Right ventricle myocardium inferior (tissue), 1 donor: Measurements from ENCODE around the gene CFAP57. TPM values are rescaled to one million over a fixed set of nuclear protein-coding genes. Genes with fewer than 3 reads are reported as not detected.
A peak's percentile ranks its signal among the peaks of the same experiment; 100 is the strongest.

ENCODE experiments used
- ATAC-seq: fragments of 200-7000 bp; cut with Tn5 transposase; one replicate; pipeline ENCODE4 v1.9.1; 2020; ENCODE audit warnings: mild to moderate bottlenecking, moderate library complexity
- DNase-seq: peaks from one replicate; pipeline ENCODE4 v3.0.0; 2021; ENCODE audit errors: missing footprints
- intact Hi-C: fragments of 100-400 bp; cut with DNase I; formaldehyde crosslinking; loops from one replicate; pipeline ENCODE4 v1.11.0; 2022
- total RNA-seq: library from RNA; stranded (reverse); fragmentation: NEBNext Ultra II Directional; extraction: Animal tissue kit (Norgen Biotek cat#: 25700); gene quantifications from one replicate; pipeline ENCODE4 v1.2.1, GENCODE V29; 2021
- donor health status: DM: no; HTN: yes; CAD: no; lungs with severe emphysema.

CFAP57 gene
- total RNA-seq, 1 donor from 2014 or later = not detected

DNA sequence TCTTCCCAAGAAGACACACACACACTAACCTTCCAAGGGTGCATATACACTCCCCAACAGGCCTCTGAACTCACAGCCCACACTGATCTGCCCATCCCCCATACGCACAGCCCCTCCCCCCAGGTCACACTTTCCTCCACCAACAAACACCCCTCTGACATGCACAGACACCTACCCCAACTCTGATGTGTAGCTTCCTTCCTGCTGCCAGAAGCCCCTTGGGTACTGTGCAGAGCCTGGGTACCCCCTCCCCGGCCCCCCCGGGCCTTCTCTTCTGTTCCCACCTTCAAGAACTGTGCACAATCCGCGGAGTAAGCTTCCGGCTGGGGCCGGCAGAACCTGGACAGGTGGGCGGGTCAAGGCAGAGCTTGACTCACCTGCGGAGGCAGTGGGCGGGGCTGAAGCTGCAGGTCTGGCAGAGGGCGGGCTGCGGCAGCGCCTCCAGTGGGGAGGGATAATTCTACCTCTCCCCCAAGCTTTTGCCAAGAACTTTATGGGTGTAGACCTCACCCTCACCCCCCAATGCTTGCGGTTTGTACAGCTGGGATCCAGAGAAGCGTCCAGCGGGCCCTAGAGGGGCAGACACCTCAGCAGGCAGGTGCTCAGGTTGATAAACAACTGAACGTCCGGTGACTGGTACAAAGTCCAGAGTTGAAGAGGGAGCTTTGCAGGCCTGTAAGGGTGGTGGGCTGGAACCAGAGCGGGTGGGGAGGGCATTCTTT, 113.3 kb downstream of the CFAP57 start, which contains the start of gene C1orf210:
C1orf210 (minus strand) TSS at position 313 of the 722 bp plus-strand sequence. CDS start 2,311 bp downstream, outside the sequence.
- intact Hi-C loops = no loop called here
- ATAC-seq (no peak), DNase-seq (no peak)

DNA sequence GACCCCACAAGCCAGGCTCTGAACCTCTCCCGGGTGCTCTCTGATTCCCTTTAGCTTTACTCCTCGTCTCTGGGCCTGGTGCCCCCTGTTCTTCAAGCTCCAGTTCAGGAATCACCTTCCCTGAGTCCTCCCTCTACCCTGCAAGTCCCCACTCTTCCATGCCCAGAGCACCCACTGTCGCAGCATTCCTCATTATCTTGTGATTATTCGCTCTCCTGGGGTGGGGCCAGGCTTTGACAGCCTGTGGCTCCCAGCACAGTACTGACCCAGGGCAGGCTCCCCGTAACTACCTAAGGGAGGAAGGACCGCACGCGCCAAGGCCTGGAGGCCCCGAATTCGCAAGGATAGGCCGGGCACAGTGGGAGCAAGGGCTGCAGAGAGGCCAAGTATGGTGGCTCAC, 114.0 kb downstream of the CFAP57 start:
- no peak for DNase-seq
- intact Hi-C loops = no loop called here
- no peak for ATAC-seq

DNA sequence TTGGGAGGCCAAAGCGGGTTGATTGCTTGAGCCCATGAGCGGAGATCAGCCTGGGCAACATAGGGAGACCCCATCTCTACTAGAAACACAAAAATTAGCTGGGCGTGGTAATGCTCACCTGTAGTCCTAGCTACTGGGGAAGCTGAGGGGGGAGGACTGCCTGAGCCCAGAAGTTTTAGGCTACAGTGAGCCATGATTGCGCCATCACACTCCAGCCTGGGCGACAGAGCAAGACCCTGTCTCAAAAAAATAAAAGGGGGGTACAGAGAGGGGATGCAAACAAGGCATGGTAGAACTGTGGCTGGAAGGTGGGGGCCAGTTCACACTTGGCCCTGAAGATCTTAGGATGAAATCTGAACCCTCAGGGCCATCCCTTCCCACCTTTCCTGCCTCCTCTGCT, 114.4 kb downstream of the CFAP57 start:
- intact Hi-C loops = no loop called here
- no peak for DNase-seq
- no peak for ATAC-seq

DNA sequence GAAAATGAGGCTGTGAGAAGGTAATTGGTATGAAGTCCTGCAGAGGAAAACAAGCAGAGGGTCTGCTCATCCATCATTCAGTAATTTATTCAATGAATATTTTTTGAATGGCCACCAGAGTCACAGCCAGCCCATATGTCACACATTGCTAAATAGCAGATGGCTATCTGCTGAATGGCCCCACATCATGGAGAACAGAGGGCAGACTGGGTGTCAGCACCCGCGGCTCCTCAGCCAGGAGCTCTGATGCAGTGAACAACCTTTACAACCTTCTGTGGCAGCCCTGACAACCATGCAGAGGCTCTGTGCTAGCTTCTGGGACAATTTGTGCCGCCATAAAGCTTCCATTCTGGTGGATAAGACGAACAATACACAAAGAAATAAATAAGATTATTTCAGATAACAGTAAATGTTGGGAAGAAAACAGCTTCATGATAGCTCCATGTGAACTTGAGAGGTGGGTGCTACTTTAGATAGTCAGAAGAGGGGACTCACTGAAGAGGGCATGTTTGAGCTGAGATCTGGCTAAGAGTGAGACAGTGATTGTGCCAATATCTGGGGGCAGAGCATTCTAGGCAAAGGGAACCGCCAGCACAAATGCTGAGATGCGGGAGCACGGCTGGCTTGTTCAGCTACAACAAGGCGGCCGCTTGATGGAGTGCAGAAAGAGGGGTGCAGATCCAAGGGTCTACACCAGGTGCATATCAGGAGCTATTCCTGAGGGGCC, 116.1 kb downstream of the CFAP57 start:
- DNase-seq = no peak
- intact Hi-C loops = no loop called here
- ATAC-seq = no peak

DNA sequence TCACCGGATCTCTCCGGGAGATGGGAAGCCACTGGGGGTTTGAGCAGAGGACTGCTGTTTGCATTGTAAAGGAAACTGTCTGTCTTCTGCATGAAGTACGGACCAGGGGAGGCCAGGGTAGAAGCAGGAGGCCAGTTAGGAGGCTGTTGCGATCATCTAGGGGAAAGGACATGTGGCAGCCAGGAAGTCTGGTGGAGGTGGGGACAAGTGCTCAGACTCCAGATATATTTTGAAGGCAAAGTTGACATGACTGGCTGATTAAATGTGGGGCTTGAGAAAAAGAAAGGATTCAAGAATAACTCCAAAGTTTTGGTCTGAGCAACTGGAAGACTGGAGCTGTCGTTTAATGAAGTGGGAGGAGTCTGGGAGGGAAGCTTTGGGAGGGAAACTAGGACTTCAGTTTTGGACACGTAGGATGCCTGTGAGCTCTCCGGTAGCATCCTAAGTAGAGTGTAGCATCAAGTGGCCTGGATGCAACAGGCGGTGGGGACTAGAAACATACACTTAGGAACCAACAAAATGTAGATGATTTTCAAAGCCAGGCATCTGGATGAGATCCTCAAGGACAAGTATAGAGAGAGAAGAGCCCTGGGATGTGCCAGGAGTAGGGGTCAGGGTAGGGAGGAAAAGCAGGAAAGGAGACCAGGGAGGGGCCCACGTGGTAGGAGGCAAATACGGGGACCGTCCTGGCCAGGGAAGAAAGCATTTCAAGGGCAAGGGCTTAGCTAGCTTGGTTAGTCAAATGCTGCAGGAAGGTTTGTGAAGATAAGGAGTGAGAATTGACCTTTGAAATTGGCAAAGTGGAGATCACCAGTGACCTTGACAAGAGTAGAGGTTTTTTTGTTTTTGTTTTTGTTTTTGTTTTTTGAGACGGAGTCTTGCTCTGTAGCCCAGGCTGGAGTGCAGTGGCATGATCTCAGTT, 116.9 kb downstream of the CFAP57 start:
- intact Hi-C loops = no loop called here
- DNase-seq = no peak
- no peak for ATAC-seq

DNA sequence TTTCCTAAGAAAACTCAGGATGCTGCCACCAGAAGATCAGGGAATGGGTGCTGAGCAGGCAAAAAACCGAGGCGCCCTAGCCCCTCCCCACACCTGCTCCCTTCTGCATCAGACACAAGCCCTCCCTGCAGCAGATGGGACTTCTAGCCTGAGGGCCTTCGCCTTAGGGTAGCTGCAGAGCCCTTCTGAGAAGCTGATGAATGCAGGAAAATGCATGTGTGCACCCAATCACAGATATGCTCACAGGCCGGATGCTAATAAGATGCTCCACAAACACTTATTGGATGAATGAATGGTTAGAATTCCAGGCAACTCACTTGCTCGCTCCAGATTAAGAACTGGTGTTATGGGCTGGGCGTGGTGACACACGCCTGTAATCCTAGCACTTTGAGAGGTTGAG, 120.1 kb downstream of the CFAP57 start:
- DNase-seq (no peak), ATAC-seq (no peak)
- intact Hi-C loops = no loop called here

DNA sequence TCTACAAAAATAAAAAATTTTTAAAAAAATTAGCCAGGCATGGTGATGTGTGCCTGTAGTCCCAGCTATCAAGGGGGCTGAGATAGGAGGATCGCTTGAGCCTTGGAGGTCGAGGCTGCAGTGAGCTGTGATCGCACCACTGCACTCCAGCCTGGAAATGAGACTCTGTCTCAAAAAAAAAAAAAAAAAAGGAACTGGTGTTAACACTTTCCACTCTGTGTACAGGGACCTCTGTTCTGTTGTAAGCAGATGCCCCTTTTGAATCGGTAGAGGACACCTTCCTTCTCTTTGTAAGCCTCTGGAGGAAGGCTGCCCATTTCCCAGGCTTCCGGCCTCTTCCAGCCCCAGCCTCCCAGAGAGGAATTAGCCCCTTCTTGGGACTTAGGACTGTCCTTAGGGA, 120.5 kb downstream of the CFAP57 start:
- intact Hi-C loops = no loop called here
- no peak for ATAC-seq
- DNase-seq = no peak

DNA sequence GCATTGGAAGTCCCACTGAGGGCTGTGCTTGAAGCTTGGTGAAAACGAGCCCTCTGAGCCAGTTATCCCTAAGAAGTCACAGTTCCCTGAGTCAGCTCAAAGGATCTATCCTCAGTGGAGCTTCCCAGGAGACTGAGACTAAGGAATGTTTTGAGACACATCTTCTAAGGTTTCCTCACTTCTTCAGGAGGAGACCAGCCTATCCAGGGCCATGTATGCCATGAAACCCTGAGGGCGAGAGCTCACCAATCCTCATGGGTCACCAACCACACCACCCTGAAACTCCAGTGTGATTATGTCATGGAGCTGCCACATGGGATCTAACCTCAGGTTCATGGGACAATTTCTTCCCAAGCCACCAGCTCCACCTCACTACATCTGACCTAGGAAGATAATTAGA, 121.0 kb downstream of the CFAP57 start:
- intact Hi-C loops = no loop called here
- DNase-seq = no peak

DNA sequence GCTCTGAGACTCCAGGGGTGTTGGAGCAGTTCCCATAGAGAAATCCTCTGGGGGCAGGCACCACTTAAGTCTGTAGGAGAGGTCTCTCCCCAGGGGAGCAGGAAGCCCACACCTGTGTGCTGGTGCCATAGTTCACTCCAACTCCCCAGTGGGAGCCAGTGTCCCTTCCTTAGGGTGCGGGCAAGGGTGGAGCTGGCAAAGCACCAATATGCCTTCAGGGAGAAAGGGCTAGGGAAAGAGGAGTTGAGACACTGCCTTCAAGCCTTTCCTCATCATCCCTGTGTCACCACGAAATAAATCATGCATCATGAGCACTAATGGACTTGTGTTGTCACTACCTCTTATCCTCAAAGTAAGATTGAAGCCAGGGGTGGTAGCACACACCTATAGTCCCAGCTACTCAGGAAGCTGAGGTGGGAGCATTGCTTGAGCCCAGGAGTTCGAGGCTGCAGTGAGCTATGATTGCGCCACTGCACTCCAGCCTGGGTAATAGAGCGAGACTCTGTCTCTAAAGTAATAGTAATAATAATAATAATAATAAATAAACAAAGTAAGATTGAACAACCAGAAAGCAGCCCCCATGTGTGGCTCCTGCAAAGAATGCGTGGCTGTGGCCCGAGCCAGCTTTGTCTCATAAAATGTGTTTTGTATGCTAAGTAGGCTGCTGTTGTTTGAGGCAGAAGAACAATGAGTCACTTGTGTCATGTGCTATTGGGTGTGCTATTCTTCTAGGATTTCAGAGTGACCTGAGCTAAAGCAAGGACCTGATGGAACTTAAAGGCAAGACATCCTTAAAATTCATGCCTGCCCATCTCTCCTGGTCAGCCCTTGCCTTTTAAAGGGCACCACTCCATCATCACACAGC, 122.0 kb downstream of the CFAP57 start:
- ATAC-seq = no peak
- no peak for DNase-seq
- intact Hi-C loops = no loop called here

More for the DNA sequence above, 121.0 kb downstream of the CFAP57 start:
- no peak for ATAC-seq

DNA sequence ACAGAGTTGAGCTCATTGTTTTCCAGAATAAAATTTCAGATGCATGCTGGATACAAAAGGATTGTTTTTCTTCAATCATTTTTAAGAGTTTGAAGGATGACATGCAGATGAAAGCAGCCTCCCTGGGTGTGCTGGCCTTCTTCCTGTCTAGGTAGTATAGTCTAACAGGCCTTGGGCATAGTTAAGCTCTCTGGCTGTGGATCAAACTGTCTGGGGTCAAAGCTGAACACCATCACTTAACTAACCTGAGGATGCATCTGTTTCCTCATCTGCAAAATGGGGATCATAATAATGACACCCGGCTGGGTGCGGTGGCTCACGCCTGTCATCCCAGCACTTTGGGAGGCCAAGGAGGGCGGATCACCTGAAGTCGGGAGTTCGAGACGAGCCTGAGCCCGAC, 122.6 kb downstream of the CFAP57 start:
- no peak for DNase-seq
- intact Hi-C loops = no loop called here
- no peak for ATAC-seq

DNA sequence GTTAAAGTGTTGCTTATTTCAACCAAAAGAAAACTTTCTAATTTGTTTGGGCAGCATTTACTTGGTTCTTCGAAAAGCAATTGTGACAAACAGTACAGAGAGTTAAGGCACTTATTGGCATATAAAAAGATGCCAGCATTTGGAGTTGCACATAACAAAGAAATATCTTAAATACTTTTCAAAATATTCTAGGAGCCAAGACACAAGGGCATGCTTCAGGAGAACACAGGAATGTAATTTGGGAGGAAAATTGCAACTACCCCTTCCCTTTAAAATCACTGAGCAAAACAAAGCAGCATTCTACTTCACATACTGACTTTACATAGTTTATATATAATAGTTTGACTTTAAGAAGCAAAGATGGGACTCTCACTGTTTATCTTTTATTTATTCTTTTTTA, 124.1 kb downstream of the CFAP57 start:
- intact Hi-C loops = no loop called here
- DNase-seq = no peak
- ATAC-seq = no peak

DNA sequence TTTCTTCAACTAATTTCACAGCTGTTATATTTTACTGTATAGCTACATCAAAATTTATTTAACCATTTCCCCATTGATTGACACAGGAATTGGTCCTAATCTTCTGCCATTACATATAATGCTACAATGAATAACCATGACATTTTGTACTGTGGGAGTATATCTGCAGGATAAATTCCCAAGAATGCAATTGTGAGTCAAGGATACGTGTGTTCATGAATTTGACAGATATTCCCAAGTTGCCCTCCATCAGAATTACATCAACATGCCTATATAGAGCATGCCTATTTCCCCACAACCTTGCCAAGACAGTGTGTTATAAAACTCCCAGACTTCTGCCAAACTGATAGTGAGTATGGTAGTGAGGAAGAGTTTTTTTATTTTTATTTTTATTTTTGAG, 125.9 kb downstream of the CFAP57 start:
- DNase-seq (no peak), ATAC-seq (no peak)
- intact Hi-C loops = no loop called here

DNA sequence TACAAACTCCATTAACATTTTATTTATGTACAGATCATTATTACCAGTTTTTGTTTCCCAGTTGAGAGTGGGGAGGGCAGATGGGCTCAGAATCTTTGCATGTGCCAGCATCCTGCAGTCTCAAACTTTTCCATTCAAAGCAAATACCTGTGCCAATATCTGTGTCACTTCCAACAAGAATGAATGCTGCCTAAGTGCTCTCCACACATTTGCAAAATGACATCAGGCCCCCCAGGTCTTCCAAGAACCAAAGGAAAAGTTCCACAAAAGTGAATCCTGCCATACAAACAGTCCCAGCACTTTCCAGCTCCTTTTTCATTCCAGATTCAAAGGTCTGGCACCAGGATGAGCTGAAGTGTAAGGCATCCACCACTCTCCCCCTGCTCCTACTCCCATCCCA, 127.0 kb downstream of the CFAP57 start:
- no peak for ATAC-seq
- intact Hi-C loops = no loop called here
- DNase-seq = no peak

DNA sequence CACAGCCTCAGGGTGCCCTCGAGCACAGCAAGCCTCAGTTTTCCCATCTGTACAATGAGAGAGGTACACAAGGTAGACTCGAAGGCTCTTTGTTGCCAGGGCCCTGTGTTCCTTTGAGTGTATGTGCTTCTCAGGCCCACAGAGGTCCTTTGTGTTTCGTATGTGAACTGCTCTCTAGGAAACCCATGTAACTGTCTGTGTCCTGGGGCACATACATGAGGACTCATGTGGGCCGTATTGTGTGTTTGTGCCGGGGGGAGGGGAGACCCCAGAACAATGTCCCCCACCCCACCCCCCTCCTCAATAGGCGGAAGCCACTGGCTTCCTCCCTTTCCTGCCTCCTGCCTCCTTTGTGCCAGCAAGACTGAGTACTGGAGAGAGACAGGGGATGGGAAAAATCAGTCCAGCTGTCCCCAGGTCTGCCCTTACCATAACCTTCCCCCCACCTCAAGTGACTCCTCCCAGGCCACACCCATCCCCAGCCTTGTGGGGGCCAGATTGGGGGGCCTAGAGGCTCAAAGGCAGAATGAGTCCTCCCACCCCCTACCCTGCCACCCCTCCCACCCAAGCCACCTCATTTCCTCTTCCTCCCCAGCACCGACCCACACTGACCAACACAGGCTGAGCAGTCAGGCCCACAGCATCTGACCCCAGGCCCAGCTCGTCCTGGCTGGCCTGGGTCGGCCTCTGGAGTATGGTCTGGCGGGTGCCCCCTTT, 128.4 kb downstream of the CFAP57 start, which contains the start of gene TIE1:
TIE1 (plus strand) TSS at position 605 of the 717 bp plus-strand sequence; CDS start at position 695, 90 bp downstream.
- ATAC-seq = peak; percentile 47
- DNase-seq = no peak
- intact Hi-C loops = loop anchor here (5.0 kb wide), 1 partner anchor 67 kb away; the partner anchor contains the start of gene ELOVL1

DNA sequence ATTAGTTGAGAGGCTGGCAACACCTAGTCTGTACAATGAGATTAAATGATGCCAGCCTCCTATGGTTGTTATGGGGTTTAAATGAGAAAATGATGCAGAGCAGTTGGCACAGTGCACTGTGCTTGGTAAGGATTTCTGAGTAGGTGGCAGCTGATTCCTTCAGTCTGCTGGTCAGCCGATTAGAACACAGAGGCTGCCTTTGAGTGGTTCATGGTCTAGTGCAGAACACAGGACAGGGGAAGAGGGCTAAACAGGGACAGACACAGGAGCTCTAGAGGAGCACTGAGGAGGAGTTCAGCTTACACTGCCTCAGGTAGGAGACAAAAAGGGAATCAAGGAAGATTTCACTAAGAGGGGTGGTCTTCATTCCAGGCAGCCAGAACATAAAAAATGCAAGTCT, 130.1 kb downstream of the CFAP57 start:
- DNase-seq (no peak), ATAC-seq (no peak)
- intact Hi-C loops = loop anchor here (2.0 to 5.0 kb wide), 2 partner anchors 63 to 65 kb away; partner anchors contain the start of gene ELOVL1

DNA sequence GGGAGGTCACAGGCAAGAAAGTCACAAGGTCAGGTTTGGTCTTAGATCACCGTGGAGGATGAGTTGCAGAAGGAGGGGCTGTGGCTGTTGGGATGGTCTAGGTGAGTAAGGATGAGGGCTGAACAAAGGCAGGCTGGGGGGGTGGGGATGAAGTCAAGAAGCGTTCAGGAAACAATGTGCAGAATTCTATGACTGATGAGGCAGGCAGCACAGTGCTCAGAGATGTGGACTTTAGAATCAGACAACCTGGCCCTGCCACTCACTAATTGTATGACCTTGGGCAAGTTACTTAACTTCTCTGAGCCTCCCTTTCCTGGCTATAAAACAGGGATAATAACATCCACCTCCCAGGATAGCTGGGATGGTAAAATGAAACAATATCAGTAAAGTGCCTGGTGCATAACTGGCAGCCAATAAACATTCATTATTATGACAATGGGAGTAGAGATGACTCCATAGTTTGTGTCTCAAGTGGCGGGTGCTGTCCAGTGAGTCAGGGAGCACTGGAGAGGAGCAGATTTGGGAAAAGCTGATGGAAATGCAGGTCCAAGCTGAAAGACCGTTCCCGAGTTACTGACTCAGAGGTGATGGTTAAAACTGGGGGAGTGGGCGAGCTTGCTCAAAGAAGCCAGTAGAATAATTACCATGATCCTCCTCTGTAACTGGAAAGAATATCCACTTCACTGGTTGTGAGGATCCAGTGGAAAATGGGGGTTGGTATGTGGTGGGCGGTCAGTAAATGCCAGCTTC, 130.8 kb downstream of the CFAP57 start:
- intact Hi-C loops = loop anchor here (2.0 to 5.0 kb wide), 2 partner anchors 64 kb away; partner anchors contain the start of gene ELOVL1
- no peak for ATAC-seq
- no peak for DNase-seq
